Measurements from ENCODE around the gene ARVCF. TPM values are rescaled to one million over a fixed set of nuclear protein-coding genes. Genes with fewer than 3 reads are reported as not detected.
A peak's percentile ranks its signal among the peaks of the same experiment; 100 is the strongest.

ARVCF gene
- total RNA-seq, 1 donor from 2014 or later: 52.6 TPM

DNA sequence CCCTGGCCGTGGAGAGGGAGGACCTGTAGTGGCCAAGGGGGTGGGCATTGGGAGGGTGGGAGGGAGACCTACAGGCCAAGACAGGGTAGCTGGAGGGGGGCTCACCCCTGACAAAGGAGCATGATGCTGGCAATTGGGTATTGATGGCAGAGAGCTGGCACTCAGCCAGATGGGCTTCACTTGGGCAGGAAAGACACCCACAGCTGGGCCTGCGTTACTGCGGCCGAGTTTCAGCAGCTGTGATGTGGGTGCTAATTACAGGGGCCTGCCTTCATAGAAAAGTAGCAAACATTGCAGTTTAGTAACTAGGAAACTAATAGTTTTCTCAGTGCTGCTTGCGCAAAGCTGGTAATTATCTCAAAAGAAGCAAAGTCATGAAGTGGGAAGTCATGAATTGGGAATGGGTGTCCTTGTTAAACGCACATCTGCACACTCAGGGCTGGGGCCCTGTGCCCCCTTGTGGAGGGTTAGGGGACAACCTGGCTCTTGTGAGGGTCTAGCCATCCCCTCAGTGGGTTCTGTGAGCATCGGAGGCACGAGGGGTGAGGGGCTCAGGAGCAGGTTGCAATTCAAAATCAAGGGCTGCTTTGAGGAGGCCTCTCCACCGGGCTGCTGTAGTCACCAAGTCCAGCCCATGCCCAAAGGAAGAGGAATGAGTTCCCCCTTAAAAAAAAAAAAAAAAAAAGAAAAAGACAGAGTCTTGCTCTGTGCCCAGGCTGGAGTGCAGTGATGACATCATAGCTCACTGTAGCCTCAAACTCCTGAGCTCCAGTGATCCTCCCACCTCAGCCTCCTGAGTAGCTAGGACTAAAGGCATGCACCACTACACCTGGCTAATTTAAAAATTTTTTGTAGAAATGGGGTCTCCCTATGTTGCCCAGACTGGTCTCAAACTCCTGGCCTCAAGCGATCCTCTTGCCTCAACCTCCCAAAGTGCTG, 50.6 kb downstream of the ARVCF start:
- FAIRE-seq (no peak), DNase-seq (ENCODE audit: low spot score in 2 of 2) (no peak)

DNA sequence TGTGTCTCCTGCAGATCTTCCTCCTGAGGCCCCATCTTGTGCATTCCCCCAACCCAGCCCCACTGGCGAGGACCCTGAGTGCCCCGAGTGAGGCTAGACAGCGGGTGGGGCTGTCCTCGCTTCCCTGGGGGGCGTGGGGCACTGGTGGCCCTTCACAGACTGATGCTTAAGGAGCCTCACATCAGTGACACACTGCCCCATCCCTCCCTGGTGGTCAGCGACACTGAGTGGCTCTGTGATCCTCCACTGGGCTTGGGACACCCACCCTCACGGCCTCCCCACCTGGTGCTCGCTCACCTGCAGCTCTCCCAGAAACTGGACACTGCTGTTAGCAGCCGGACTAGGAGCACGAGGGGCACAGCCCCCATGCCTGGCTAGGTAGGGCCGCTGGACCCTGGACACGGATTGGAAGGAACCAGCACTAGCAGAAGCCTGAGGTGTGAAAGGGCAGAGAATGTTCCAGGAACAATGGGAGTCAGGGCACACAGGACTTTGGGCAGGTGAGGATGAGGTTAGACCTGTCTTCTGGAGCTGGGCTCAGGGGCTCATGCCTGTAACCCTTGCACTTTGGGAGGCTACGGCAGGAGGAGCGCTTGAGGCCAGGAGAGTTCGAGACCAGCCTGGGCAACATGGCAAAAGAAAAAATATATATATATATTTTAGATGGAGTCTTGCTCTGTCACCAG, 51.8 kb downstream of the ARVCF start:
- FAIRE-seq (no peak), DNase-seq (ENCODE audit: low spot score in 2 of 2) (no peak)

DNA sequence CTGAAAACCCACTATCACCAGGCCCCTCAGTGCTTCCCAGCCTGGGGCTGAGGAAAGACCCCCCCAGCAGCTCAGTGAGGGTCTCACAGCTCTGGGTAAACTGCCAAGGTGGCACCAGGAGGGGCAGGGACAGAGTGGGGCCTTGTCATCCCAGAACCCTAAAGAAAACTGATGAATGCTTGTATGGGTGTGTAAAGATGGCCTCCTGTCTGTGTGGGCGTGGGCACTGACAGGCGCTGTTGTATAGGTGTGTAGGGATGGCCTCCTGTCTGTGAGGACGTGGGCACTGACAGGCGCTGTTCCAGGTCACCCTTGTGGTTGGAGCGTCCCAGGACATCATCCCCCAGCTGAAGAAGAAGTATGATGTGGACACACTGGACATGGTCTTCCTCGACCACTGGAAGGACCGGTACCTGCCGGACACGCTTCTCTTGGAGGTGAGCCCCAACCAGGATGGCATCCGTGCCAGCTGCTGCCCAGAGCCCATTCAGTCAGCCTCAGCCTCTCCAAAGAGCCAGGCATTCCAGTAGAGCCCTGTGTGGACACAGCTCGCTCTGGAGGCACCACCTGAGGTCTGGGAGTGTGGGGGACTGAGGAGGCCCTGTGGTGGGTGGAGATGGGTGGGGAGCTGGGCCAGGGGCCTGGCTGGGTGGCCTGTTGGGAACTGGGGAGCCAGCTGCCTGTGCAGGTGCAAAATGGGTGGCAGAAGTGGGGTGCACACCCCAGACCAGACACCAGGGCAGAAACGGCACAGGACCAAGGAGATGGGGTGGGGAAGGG, 52.6 kb downstream of the ARVCF start:
- no peak for DNase-seq (ENCODE audit: low spot score in 2 of 2)
- no peak for FAIRE-seq

DNA sequence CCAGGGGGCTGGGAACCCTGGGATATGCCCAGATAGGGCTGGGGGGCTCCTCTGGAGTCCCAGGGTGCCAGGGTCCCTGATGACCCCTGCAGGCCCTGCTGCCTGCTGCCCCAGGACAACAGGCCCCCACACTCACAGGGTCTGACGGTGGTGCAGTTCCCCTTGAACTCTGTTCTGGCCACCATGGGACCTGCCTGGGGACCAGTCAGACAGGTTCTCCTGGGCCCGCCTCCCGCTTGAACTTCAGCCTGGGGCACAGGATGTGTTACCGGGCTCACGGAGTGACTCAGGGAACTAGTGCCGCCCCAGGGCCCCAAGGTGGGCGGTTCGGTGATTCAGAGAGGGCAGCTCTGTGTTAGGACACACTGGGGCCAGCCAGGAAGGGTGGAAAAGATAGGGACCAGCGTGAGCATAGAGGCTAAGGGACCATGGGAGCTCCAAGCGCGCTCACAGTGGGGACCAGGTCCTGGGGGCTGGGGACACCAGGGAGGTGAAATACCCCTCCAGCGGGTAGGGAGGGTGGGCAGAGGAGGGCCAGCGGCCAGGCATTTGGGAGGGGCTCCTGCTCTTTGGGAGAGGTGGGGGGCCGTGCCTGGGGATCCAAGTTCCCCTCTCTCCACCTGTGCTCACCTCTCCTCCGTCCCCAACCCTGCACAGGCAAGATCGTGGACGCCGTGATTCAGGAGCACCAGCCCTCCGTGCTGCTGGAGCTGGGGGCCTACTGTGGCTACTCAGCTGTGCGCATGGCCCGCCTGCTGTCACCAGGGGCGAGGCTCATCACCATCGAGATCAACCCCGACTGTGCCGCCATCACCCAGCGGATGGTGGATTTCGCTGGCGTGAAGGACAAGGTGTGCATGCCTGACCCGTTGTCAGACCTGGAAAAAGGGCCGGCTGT, 53.5 kb downstream of the ARVCF start:
- DNase-seq (ENCODE audit: low spot score in 2 of 2): no peak
- no peak for FAIRE-seq

DNA sequence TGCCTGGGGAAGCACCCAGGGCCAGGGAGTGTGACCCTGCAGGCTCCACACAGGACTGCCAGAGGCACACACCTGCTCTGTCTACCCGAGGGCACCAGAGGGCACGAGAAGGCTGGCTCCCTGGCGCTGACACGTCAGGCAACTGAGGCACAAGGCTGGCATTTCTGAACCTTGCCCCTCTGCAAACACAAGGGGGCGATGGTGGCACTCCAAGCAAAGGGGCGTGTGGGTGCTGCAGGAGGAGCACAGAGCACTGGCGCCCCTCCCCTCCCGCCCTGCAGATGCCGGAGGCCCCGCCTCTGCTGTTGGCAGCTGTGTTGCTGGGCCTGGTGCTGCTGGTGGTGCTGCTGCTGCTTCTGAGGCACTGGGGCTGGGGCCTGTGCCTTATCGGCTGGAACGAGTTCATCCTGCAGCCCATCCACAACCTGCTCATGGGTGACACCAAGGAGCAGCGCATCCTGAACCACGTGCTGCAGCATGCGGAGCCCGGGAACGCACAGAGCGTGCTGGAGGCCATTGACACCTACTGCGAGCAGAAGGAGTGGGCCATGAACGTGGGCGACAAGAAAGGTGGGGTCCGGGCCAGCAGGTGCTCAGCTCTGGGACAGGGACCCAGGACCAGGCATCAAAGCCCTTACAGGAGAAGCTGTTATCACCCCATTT, 54.2 kb downstream of the ARVCF start:
- no peak for FAIRE-seq
- peak; percentile 71 to 80 for DNase-seq (ENCODE audit: low spot score in 2 of 2)

DNA sequence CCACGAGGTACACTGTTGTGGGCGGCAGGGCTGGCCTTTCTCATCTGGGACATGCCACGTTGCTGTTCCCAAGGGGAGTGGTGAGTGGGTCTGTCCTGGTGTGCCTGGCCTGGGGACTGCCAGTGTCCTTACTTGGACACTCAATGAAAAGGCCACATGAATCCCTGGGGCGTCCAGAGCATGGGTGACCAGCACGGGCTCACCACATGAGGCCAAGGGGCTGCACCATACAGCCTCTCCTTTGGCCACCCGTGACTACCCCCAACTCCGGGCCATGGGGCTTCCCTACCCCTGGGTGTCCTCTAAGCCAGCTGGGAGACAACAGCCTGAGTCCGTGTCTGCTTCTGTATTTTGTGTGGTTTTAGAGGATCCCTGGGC, 54.8 kb downstream of the ARVCF start:
- FAIRE-seq: no peak
- no peak for DNase-seq (ENCODE audit: low spot score in 2 of 2)

DNA sequence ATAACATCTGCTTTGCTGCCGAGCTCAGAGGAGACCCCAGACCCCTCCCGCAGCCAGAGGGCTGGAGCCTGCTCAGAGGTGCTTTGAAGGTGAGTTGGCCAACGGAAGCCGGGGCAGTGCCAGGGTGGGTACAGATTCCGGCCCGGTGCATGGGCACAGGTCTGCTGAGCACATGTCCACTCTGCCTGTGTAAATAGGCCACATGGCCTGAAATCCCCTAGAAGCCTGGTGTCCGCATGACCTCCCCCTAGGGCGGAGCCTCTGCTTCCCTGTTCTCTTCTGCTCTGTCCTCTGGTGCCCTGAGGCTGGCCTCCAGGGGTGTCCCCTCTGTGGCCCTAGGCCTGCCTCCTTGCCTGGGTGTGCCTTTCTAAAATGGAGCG, 55.4 kb downstream of the ARVCF start:
- FAIRE-seq (no peak), DNase-seq (ENCODE audit: low spot score in 2 of 2) (no peak)

DNA sequence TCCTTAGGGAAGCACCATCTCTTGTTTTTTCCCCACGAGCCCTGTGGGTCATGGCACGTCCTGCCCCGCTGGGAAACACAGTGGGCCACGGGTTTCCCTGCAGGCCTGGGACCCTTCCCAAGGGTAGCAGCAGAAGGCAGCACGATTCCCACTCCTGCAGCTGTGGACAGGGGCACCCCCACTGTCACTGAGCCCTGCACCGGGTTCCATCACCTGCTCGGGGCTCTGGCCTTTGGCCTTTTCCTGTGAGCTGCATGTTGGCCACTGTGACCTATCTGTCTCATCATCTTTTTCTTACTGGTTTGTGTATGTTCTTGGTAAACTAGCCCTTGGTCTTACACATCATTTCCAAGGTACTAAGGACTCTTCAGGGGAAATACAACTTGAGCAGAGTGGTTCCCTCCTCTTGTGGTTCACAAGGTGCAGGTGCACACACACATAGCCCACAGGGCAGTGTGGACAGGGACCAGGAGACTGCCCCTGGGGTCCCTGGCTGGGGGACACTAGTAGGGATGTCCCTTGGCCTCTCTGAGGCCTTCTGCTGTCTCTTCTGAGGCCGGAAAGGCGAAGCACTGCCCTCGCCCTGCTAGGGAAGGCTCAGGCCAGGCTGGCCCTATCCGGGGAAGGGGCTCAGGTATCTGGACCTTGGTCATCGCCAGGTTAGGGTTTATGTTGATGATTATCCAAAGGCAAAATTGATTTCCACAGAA, 56.0 kb downstream of the ARVCF start:
- DNase-seq (ENCODE audit: low spot score in 2 of 2): no peak

DNA sequence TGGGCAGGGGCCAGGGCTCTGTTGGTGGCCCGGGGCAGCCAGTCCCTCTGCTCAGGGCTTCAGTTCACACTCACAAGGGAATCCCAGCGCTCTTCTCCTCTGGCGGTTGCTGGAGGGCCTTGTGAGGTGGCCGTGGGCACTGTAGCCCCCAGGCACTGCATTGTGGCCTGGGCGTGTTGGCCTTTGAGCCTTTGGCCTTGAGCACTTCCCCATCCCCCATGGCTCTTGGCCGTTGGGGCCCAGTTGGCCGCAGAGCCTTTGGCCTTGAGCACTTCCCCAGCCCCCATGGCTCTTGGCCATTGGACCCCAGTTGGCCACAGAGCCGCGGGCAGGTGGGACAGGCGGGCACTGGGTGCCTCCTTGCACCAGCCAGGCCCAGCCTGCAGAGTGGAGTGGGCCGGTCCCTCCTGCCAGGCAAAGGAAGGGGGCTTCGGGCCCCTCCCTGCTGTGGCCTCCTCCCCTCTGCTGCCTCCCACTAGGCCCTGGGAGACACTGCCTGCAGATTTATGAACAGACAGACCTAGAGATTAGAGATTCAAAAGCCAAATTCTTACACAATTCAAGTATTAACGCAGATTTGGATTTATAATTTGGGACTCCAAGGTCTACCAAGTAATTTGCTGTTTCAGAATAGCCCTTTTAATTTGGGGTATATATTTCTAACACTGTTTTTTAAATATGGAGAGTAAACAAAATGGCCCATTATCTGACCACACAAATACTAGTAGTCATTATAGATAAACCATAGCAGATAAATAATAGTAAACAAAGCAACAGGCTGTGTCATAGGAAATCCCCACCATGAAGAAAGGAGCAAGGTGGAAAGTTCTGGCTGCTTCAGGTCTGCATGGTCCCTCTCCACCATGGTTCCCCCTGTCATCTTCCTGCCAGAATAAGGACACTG, 56.8 kb downstream of the ARVCF start:
- FAIRE-seq (no peak), DNase-seq (ENCODE audit: low spot score in 2 of 2) (no peak)

More for the DNA sequence above, 56.0 kb downstream of the ARVCF start:
- no peak for FAIRE-seq

DNA sequence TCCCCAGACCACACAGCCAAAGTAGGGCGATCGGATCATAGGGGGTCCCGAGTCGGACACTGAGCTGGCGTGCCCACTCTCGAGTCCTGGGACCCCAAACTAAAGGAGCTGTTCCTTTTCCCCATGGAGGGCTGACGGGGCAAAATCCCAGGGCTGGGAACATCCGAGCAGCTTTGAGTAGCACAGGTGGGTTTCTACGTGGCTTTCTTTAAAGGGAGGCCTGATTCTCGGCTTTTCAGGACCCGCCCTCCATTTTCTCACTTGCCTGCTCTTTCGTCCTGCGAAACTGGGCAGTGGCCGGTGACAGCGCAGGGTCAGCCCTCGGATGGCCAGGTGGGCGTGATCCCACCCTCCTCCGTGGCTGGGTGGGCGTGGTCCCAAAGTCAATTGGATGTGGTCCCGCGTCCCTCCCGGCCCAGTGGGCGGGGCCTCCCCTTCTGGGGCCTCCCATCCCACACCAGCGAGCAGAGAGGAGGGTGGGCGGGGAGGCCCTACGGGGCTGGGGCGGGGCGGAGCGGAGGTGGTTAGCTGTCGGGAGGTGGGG, 57.5 kb downstream of the ARVCF start:
- FAIRE-seq (no peak), DNase-seq (ENCODE audit: low spot score in 2 of 2) (no peak)

DNA sequence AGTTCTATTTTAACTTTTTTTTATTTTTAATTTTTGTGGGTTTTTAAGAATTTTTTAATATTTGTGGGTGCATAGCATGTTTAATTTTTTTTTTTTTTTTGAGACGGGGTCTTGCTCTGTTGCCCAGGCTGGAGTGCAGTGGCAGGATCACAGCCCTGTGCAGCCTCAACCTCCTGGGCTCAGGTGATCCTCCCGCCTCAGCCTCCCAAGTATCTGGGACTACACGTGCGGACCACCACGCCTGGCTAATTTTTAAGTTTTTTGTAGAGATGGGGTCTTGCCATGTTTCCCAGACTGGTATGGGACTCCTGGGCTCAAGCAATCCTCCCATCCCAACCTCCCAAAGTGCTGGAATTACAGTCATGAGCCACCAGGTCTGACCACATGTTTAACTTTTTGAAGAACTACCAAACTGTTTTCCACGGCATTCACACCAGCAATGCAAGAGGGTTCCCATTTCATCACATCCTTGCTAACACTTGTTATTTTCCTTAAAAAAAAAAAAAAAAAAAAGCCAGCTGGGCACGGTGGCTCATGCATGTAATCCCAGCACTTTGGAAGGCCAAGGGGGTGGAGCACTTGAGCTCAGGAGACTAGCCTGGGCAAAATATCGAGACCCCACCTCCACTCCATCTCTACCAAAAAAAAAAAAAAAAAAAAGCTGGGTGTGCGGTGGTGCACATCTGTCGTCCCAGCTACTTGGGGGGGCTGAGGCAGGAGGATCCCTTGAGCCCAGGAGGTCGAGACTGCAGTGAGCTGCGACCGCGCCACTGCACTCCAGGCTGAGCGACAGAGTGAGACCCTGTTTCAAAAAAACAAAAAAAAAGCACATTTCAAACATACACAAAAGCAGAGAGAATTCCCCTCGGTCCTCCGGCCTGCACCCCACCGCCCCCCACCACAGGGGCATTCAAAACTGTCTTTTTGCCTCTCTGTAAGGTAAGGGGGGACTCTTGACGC, 58.3 kb downstream of the ARVCF start:
- FAIRE-seq: no peak
- DNase-seq (ENCODE audit: low spot score in 2 of 2): no peak

DNA sequence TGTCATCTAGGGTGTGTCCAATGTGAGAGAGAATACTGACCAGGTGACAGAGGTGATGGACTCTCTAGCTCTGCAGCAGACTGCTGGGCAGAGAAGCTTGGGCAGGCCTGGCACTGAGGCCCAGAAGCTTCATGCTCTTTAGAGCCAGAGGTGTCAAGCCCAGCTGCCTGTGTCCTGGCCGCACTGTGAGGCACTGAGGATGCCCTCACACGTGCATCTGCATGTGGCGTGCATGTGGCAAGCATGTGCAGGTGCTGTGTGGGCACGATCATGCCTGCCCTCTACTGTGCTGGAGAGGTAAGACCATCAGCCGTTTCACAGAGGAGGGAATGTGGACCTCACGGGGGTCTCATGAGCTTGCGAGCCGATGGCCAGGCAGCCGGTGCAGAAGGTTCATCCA, 59.2 kb downstream of the ARVCF start:
- no peak for FAIRE-seq
- no peak for DNase-seq (ENCODE audit: low spot score in 2 of 2)

DNA sequence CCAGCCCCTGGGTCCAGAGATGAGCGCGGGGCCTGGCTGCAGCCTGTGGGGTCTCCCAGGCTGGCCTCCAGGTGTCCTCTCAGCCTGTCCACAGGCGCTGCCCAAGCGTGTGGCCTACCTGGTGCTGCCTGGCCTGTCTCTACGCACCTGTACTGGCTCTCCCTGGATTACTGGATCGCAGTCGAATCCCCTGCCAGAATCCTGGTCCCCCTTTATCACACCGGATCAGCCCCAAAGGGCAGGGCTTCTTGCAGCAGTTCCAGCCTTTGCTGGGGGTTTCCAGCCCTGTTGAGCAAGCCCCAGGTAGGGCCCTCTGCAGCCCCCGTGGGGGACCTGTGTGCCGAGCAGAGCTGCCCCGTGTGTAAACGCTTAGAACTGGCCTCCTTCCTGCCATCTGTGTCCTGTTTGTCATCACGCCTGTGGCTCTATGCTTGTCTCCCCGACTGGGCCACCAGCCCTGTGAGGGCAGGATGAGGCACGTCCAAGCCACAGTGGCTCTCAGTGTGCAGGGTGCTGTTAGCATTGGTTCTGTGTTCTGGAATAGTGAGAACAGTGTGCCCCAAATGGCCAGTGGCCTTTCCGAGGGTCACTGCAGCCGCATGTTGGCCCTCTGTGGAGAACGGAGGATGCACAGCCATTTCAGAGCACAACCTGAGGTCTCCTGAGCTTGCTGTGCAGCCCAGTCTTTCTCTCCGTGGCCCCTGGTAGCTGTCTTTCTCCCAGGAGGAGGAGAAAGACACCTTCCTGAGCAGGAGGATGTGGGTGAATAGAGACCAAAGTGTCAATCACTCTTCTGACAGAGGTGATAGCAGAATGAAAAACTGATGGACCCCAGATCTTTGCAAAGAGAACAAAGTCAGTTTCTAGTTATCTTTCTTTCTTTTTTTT, 61.1 kb downstream of the ARVCF start:
- FAIRE-seq (no peak), DNase-seq (ENCODE audit: low spot score in 2 of 2) (peak in 1 of 2 donors; percentile 5)

DNA sequence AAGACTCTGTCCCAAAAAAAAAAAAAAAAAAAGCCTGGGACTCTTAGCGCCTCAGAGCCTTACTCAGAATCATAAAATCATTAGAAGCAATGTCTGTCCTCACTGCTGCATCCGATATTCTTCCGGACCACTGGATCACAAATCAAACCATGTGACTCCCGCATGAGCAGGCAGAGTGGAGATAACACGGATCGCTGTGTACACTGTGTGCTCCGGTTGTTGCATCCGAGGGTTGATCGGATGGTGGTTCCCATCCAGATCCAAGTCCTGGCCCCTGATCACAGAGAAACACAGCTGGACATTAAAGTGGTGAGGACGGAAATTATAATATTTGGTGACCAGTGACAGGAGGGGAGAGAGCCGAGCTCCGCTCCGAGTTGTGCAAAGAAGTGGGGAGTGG, 65.3 kb downstream of the ARVCF start:
- FAIRE-seq: no peak

DNA sequence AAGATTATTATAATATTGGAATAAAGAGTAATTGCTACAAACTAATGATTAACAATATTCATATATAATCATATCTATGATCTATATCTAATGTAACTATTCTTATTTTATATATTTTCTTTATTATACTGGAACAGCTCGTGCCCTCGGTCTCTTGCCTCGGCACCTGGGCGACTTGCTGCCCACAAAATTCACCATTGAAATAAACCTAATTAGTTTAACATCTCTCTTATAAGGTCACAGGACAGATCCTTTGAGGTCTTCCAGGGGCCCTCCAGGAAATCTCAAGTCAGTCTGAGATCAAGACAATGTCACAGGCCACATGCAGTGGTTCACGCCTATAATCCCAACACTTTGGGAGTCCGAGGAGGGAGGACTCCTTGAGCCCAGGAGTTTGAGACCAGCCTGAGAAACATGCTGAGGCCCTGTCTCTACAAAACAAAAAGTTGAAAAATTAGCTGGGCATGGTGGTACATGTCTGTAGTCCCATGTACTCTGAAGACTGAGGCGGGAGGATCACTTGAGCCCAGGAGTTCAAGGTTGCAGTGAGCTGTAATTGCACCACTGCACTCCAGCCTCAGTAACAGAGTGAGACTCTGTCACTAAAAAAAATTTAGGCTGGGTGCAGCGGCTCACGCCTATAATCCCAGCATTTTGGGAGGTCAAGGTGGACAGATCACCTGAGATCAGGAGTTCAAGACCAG, 68.4 kb downstream of the ARVCF start:
- no peak for FAIRE-seq
- no peak for DNase-seq (ENCODE audit: low spot score in 2 of 2)

More for the DNA sequence above, 65.3 kb downstream of the ARVCF start:
- no peak for DNase-seq (ENCODE audit: low spot score in 2 of 2)
